ENCODE data around the gene APBB1IP.
"Not testable (repeated sequence)": the region's sequence is repeated elsewhere in the genome, so short reads cannot be mapped to it uniquely, and the experiment has no call there.

Gene APBB1IP

DNA sequence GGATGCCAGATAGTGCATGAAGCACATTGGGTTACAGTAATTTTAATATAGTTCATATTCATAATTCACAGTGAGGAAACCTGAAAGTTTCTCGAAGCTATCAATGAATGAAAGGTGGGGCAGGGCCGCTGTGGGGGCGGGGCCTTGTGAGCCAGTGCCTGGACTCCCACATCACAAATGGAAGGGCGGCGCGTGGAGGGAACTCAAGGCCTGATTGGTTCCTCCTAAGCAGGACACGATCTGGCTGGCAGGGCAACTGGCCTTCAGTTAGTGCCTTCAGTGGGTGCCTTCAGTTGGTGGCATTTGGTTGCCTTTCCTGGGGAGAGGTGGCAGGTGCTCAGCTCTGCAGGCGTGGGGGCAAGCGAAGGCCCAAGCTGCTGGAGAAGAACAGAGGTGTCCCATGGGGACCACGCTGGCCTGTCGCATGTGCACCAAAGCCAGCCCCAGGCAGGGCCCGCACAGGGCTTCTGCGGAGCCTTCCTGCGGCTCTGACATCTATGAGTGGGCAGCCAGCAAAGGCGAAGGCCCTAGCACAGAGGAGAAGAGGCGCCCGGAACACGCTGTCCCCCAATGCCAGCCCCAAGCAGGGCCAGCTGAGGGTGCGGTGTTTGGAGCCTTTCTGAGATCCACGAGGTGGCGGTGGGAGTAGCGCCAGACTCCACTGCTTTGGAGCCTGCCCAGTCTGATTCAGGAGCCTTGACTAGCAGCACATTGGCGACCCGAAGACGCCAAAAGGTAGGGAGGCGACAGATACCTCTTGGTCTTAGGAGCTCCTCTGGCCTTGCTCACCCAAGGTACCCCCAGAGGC, 141.3 kb downstream of the APBB1IP start:
- in situ Hi-C loops (cut with HindIII; ENCODE audit: low pct_ligation_motif_present, low pct_unique_long_range_greater_than_20kb, low sequenced_read_pairs): no loop called here
- no peak for DNase-seq

DNA sequence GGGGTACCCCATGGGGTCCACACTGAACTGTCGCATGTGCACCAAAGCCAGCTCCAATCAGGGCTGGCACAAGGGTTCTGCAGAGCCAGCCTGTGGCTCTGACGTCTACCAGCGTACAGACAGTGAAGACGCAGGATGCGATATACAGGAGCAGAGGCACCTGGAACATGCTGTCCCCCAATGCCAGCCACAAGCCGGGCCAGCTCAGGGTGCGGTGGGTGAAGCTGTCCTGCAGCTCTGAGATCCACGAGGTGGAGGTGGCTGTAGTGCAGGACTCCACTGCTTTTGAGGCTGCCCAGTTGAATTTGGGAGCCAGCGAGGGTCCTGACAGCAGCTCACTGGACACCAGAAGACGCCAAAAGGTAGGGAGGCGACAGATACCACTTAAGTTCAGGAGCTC, 148.1 kb downstream of the APBB1IP start:
- no peak for DNase-seq
- in situ Hi-C loops (cut with HindIII; ENCODE audit: low pct_ligation_motif_present, low pct_unique_long_range_greater_than_20kb, low sequenced_read_pairs): no loop called here

DNA sequence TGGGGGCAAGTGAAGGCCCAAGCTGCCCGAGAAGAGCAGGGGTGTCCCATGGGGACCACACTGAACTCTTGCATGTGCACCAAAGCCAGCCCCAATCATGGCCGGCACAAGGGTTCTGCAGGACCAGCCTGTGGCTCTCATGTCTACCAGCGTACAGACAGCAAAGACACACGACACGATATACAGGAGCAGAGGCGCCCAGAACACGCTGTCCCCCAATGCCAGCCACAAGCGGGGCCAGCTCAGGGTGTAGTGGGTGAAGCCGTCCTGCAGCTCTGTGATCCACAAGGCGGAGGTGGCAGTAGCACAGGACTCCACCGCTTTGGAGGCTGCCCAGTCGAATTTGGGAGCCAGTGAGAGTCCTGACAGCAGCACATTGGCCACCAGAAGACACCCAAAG, 150.5 kb downstream of the APBB1IP start:
- in situ Hi-C loops (cut with HindIII; ENCODE audit: low pct_ligation_motif_present, low pct_unique_long_range_greater_than_20kb, low sequenced_read_pairs): no loop called here

DNA sequence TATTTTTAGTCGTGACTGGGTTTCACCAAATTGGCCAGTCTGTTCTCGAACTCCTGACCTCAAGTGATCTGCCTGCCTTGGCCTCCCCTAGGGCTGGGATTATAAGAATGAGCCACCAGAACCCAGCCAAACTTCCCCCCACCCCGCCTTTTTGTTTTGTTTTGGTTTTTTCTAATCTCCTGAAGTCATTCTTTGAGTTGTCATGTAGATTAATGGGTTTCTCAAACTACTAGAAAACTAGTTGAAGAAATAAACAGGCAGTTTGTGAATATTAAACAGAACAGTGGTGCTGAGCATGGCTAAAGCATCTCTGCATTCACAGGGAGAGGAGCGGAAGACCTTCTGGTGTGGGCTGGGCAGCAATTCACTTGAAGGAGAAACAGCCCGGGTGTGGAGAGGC, 151.7 kb downstream of the APBB1IP start:
- DNase-seq; in situ Hi-C loops (cut with HindIII; ENCODE audit: low pct_ligation_motif_present, low pct_unique_long_range_greater_than_20kb, low sequenced_read_pairs): not testable (repeated sequence)

More for the DNA sequence above, 150.5 kb downstream of the APBB1IP start:
- no peak for DNase-seq

DNA sequence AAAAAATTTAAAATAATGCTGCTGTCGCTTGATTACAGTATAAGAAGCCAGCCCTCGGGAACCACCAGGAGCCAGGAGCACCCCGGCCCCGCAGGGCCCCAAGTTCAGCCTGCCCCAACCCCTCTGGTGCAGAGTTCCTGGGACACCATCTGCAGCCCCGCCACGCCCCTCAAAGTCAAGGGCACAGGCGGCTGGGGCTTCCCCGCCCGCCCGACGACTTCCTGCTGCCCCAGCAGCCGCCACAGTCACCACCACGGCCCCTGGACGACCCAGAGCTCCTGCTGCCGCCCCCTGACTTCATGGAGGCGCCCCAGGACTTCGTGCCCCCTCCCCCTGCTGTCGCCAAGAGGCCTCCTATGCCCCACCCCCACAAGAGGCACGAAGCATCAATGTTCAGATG, 155.8 kb downstream of the APBB1IP start:
- in situ Hi-C loops (cut with HindIII; ENCODE audit: low pct_ligation_motif_present, low pct_unique_long_range_greater_than_20kb, low sequenced_read_pairs): no loop called here

DNA sequence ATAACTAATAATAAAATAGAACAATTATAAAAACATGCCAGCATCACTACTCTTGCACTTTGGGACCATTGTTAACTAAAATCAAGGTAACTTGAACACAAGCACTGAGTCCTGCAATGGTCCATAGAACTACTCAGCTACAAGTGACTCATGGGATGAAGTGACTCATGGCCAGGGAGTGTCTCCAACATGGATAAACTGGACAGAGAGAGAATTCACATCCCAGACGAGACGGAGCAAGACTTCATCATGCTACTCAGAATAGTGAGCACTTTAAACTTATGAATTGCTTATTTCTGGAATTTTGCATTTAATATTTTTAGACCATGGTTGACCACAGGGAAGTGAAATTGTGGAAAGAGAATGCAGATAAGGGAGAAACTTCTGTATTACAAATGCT, 165.1 kb downstream of the APBB1IP start:
- peak; percentile 34 for DNase-seq
- in situ Hi-C loops (cut with HindIII; ENCODE audit: low pct_ligation_motif_present, low pct_unique_long_range_greater_than_20kb, low sequenced_read_pairs): not testable (repeated sequence)

More for the DNA sequence above, 155.8 kb downstream of the APBB1IP start:
- no peak for DNase-seq

DNA sequence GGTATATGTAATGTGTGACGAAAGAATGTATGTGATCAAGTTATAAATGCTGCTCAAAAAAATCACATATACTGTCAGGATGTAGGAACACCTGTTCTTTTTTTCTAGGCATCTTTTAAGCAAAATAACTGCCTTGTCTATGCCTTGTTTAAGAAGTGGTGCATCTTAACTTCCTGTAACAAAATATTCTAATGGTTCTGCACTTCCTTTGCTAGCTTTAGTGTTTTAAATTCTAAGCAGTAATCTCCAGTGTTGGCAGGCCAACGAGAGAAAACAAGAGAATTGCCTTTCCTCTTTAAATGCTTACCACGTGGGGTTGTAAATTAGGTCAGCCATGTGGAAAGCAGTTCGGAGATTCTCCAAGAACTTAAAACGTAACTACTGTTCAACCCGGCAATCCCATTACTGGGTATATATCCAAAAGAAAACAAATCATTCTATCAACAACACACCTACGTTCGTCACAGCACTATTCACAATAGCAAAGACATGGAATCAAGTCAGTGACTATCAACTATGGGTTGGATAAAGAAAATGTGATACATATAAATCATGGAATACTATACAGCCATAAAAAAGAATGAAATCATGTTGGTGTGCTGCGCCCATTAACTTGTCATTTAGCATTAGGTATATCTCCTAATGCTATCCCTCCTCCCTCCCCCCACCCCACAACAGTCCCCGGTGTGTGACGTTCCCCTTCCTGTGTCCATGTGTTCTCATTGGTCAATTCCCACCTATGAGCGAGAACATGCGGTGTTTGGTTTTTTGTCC, 166.4 kb downstream of the APBB1IP start:
- DNase-seq; in situ Hi-C loops (cut with HindIII; ENCODE audit: low pct_ligation_motif_present, low pct_unique_long_range_greater_than_20kb, low sequenced_read_pairs): not testable (repeated sequence)

DNA sequence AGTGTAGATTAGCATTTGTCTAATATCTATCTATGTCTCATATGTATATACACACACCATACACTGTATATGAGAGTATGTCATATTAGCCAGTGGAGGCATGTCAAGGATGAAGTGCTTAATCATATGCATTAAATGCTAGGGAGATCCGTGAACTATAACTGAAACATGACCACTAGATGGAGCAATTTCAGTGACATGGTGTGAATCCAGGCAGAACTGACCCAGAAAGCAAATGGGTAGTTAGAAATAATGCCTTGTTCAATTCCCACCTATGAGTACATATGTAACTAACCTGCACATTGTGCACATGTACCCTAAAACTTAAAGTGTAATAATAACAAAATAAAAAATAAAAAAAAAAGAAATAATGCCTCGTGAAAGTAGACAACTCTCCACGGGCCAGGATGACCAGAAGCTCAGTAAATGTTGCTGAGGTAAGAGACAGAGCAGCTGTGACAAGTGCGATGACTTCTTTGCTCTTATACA, 168.3 kb downstream of the APBB1IP start:
- peak; percentile 2 for DNase-seq
- in situ Hi-C loops (cut with HindIII; ENCODE audit: low pct_ligation_motif_present, low pct_unique_long_range_greater_than_20kb, low sequenced_read_pairs): not testable (repeated sequence)

DNA sequence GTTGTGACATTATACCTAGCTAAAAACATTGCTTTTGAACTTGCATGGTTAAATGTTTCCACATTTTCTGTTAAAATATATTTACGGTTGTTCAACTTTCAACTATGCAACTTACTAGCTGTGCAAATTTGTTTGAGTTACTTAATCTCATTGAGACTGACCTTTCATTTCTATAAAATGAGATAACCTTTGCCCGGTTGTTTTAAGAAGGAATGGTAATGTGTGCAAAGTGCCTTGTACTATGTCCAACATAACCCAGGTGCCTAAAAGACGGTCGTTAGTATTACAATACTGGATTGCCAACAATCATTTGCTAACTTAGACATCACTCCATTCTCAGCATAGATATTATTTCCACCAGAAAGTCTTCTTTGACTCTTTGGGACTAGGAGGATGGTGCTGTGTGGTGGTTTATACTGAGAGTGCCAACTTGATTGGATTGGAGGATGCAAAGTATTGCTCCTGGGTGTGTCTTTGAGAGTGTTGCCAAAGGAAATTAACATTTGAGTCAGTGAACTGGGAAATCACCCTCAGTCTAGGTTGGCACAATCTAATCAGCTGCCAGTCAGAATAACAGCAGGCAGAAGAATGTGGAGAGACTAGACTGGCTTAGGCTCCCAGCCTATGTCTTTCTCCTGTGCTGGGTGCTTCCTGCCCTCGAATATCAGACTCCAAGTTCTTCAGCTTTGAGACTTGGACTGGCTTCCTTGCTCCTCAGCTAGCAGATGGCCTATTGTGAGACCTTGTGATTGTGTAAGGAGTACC, 174.2 kb downstream of the APBB1IP start:
- DNase-seq: no peak
- in situ Hi-C loops (cut with HindIII; ENCODE audit: low pct_ligation_motif_present, low pct_unique_long_range_greater_than_20kb, low sequenced_read_pairs): no loop called here
